ENCODE data around the gene KRTAP19-2.
"Not testable (repeated sequence)": the region's sequence is repeated elsewhere in the genome, so short reads cannot be mapped to it uniquely, and the experiment has no call there.

The KRTAP19-2 gene, protein sequence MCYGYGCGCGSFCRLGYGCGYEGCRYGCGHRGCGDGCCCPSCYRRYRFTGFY

DNA sequence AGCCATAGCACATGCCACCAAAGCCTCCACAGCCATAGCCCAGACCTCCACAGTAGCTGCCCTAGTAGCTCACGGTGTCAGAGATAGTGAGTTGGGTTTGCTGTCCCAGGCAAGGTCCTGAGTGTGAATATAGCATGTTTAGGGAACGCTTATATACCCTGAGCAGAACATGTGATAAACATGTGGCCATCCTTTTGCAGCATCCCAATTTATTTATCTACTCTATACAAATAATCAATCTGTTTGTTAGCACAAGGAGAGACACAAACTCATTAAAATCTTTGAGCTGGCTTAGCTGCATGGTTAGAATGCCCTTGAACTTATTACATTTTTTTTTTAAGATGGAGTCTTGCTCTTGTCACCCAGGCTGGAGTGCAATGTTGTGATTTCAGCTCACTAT is at the start of gene KRTAP19-2:
Gene KRTAP19-2, minus strand, starts transcription at position 101 of the 400 bp plus-strand sequence. Its CDS starts 88 bp downstream, at position 13.
- no peak for DNase-seq

DNA sequence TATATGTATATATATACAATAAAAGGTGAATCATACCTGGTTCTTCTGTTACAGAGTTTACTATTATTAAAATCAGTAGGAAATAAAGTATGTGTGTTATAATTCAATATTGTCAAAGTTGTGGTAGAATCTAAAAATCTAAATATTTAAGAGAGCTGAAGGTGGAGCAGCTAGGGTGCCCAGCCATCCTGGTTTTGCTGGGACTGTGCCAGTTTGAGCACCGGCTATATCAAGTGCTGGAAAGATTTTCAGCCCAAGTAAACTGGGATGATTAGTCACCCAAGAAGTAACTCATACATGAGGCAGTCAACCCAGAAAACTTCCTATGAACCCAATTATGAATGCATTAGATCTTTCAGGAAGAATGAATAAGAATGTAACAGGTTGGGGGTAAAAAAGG is 31.6 kb upstream of the KRTAP19-2 start:
- DNase-seq, result no peak

DNA sequence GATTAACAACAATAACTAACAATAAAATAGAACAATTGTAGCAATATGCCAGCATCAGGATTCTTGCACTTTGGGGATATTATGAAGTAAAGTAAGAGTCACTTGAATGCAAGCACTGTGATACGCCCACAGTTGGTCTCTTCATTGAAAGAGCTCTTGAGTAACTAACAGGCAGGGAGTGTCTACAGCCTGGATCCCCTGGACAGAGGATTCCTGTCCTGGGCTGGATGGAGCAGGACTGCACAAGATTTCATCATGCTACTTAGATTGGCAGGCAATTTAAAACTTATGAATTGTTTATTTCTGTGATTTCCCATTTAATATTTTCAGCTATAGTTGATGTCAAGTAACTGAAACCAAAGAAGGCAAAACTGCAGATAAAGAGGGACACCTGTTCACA is 28.4 kb upstream of the KRTAP19-2 start:
- DNase-seq, result no peak

DNA sequence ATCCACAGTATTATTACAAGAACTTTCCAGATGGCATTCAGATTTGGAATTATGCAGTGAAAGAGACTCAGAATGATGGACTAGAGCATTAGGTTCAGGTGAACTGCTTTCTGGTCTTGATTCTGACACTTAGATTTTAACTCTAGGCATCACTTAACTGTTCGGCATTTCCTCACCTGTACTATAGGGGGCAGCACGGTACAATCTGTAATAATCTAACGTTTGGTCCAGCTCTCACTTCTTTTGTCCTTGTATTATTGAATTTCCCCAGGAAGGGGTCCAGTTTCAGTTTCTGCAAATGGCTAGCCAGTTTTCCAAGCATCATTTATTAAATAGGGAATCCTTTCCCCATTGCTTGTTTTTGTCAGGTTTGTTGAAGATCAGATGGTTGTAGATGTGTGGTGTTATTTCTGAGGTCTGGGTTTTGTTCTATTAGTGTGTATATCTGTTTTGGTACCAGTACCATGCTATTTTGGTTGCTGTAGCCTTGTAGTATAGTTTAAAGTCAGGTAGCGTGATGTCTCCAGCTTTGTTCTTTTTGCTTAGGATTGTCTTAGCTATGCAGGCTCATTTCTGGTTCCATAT is 18.5 kb upstream of the KRTAP19-2 start:
- not testable (repeated sequence) for DNase-seq

DNA sequence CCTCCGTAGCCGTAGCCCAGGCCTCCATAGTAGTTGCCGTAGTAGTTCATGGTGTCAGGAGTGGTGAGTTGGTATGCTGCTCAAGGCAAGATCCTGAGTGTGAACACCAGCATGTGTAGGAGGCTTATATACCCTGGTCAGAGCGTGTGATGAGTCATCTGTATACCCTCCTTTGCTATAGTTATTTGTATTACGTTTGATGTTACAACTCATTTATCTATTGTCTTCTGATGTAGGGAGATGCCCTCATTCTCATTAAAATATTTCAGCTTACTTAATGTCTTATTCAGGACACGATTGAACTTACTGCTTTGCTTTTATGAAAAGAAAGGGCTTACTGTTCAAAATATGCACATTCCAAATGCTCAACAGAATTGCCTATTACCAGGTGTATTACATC is 14.8 kb upstream of the KRTAP19-2 start, which contains the start of gene KRTAP19-5:
Gene KRTAP19-5, minus strand, starts transcription at position 101 of the 400 bp plus-strand sequence. Its CDS starts 51 bp downstream, at position 50.
- DNase-seq, result no peak

DNA sequence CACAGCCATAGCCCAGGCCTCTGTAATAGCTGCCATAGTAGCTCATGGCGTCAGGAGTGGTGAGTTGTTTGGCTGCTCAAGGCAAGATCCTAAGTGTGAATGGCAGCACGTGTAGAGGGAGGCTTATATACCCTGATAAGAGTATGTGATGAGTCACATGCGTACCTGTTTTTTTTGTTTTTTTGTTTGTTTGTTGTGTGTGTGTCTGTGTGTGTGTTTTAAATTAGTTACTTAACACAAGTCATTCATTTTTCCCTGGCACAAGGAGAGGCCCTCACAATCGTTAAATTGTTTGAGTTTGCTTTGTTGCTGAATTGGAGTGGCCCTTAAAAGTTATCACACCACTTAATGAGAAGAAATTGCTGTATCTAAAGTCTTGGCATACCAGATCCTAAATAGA is 9.8 kb upstream of the KRTAP19-2 start, which contains the start of gene KRTAP19-4:
Gene KRTAP19-4, minus strand, starts transcription at position 101 of the 400 bp plus-strand sequence. Its CDS starts 55 bp downstream, at position 46.
- no peak for DNase-seq

DNA sequence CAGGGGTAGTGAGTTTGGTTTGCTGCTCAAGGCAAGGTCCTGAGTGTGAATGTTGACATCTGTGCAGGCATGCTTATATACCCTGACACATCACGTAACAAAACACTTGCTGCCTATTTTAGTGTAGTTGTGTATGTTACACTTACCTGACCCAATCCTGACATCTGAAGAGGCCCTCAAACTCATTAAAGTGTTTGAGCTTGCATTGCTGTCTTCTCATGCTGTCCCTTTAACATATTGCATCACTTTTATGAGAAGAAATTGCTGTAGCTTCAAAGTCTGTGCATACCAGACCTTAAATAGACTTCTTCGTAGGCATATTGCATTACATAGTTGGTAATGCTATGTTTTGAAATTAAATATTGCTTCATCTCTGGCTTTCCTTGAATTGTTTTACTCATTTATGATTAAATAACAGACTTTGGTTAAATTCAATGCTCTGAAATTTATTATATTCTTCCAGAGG is 4.8 kb upstream of the KRTAP19-2 start, which contains the start of gene KRTAP19-3:
Gene KRTAP19-3, minus strand, starts transcription at position 51 of the 466 bp plus-strand sequence. CDS start 56 bp downstream, outside the sequence.
- DNase-seq, result no peak

DNA sequence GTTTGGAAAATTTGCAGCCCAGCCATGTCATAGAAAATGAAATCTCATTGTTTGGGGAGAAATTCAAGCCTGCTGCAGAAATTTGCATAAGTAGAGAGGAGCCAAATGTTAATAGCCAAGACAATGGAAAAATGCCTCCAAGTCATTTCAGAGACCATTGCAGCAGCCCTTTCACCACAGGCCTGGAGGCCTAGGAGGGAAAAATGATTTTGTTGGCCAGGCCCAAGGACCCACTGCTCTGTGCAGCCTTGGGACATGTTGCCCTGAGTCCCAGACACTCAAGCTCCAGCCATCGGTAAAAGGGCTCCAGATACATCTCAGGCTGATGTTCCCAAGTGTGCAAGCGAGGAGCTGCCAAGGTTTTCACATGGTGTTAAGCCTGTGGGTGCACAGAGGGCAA is 1.1 kb downstream of the KRTAP19-2 start:
- no peak for DNase-seq

DNA sequence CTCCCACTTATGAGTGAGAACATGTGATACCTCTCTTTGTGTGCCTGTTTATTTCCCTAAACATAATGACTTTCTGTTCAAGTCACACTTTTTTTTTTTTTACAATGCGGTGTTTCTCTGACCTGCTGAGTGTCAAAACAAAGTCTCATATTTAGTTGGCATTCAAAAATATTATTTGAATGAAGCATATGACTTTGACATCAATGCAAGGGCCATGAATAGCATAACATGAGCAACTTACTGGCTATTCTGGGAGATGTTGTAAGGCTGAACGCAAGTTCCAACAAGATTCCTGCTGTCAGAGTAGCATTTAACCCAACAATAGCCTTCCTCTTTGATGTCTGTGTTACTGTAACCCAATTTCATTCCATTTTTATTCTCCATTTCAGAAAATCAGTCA is 5.1 kb downstream of the KRTAP19-2 start:
- DNase-seq, result no peak

DNA sequence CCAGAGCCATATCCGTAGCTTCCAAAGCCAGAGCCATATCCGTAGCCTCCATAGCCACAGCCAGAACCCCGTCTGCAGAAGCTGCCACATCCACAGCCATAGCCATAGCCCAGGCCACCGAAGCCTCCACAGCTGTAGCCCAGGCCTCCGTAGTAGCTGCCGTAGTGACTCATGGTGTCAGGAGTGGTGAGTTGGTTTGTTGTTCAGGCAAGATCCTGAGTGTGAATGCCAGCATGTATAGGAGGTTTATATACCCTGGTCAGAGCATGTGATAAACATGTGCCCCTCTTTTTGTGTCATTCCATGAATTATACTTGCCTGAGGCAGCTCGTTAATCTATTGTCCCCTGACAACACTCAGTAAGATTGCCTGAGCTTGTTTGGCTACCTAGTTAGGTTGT is 7.1 kb downstream of the KRTAP19-2 start, which contains the start of gene KRTAP19-1:
Gene KRTAP19-1, minus strand, starts transcription at position 223 of the 400 bp plus-strand sequence. Its CDS starts 50 bp downstream, at position 173.
- no peak for DNase-seq

DNA sequence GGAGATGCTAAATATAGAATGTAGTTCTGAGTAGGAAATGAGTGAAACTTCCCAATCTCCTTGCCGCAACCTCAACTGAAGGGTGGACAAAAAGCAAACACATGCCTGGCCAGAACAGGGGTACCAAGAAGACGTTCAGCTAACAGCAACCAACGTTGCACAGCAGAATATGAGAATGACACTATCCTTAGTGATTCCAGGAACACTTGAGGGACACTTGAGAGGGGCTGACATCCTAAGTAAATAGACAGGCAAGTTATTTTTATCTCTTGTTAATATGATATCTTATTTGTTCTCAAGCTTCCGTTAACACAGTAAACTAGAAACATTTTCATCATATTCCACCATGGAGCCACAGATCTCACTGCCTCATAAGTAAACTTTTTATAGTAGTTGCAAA is 8.0 kb downstream of the KRTAP19-2 start:
- no peak for DNase-seq

DNA sequence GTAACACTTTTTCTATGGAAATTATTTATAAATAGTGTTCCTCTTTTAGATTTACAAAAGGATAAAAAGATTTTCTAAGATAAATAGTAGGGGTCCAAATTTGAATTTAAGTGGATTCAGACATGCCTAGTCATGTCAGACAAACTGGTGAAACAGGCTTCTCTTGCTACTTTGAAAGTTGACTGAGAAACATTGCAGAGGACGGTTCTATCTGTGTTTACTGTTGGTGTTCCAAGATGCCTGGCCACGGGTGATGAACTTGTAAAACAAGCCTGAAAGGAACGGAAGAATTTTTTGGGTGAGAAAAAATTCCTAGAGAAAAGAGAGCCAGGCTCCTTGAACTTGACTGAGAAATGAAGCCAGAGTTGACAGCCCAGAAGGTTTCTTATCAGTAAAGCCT is 9.2 kb downstream of the KRTAP19-2 start:
- DNase-seq, result no peak

DNA sequence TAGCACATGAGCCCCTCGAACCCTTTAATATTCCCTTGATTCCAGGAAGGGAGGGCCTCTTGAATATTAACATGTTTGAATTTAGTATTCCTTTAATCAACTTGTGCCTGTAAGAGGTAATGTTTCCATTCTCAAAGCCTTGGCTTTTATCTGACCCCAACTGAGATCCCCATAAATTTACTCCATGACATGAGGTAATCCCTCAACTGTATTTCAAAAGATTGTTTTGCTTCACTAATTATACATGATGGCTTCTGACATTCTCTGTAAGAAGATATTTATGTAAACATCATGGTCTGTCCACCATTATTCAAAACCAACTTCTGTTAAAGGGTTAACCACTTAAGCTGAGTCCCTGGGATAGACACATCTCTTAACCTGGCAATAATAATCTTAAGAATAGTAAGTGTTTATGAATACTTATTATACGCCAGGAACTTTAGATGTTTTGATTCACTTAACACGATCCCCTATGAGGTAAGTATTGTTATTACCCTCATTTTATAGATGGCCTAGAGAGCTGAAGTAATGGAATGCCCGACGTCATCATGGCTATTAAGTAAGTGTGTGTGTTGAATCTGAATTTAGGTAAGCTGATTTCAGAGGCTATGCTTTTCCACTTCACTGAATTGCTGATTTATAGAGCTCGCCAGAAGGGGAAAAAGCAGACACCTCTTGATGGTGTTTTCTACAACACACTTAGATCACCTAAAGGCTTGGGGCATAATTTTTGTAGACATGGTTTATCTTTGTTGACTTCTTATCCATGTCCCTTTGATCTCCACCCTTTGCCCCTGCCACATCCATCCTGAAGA is 18.1 kb downstream of the KRTAP19-2 start:
- no peak for DNase-seq

DNA sequence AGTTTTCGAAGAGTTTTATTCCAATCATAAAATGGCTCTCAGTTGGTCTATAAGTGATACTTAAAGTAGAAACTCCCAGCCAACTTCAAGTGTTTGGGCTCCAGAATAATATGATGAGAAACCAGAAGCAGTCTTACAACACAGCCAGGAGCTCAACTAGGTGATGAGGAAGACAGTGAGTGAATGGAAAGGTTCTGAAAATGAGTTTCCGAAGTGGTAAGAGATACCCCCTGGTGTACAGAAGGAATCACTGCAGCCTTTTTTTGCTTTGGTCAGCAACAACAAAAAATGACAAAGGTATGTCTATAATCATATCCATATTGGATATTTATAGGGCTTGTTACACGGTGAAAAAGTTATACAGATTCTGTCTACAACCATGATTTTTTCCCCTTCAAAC is 23.5 kb downstream of the KRTAP19-2 start:
- DNase-seq, result no peak

DNA sequence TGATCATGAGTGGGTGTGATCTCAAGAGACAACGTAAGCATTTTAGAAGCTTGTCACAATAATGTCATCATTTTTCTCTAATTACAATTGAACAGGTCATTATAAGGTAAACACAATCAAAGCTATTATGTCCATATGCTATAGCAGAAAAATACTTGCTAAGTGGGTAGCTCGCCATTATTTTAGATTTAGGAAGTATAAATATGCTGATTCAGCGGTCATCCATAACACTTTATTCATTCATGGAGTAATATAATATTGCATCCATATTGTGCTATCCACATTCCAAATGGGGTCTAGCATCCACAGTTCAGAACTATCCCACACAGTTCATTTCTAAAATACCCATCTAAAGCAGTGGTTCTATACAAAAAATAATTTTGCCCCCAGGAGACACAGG is 38.7 kb downstream of the KRTAP19-2 start:
- DNase-seq, result no peak

DNA sequence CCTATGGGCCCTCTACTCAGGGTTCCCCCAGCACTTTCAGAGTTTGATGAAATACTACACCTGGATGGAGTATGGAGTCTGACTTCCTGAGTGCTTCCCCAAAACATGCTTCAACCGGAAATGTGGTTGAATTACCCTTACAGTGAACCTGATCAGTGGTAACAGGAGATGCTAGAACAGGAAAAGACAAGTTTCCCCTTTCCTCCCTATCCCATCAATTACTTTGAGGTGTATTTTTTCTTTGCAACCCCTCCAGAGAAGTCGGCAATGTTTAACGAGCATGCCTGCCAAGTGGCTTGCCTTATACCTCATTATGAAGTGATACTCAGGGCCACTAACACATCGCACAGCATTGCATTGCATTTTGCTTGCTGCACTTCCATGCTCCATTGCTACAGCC is 40.2 kb downstream of the KRTAP19-2 start:
- DNase-seq, result no peak

DNA sequence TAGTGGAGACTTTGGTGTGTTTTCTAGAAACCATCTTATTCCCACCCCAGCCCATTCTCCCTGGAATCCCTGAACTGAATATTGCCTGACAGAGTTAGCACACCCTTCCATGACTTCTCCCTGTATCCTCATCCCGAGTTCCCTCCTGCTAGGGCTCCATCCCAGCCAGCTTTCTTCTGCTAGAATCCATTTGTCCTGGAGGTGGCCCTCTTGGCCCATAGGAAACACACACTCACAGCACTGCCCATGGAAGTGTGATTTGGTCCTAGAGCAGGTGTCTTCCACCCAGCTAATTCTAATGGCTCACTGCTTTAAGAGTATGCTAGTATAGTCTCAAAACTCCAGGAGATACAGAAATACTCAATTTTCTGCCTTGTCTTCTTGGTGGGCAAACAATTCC is 43.0 kb downstream of the KRTAP19-2 start:
- DNase-seq, result no peak

DNA sequence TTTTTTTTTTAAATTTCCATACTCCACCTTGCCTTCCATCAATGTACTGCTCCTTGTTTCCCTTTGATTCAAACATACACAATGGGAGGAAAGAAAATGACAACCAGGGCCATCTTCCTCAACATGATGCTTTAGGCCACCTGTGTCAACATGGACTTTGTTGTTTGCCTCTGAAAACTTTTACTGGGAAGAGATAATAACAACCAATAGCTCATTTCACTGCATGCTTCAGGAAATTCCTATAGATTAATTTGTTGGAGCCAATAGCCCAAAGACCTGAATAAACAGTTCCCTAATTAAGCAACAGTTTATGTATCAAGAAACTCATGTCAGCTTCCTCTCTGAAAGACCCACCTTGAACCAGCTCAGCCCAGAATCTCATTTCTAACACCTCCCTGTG is 44.0 kb downstream of the KRTAP19-2 start:
- DNase-seq, result no peak

DNA sequence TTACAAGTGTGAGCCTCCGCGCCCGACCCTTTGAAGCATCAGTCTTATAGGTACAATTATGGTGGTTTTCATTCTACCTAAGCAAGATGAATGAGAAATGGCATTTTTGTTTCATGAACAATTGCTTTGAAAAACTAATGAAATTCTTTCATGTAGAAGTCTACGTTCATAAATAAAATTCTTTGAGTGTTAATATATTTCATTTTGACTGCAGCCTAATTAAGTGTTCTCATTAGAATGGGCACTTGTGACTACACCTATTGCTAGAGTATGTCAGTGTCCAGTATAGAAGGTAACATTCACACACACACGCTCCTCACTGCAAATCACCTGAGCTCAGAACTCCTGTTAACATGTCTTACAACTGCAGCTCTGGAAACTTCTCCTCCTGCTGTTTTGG is 47.3 kb downstream of the KRTAP19-2 start, which contains the start of gene KRTAP15-1:
Gene KRTAP15-1, plus strand, starts transcription at position 301 of the 400 bp plus-strand sequence. Its CDS starts 53 bp downstream, at position 354.
- DNase-seq, result no peak
